ENCODE data around the gene CPNE6. TPM values are rescaled to one million over a fixed set of nuclear protein-coding genes. Genes with fewer than 3 reads are reported as not detected.

The CPNE6 gene
- total and polyA plus RNA-seq, 7 donors = 0.06 TPM; not detected in 6

DNA sequence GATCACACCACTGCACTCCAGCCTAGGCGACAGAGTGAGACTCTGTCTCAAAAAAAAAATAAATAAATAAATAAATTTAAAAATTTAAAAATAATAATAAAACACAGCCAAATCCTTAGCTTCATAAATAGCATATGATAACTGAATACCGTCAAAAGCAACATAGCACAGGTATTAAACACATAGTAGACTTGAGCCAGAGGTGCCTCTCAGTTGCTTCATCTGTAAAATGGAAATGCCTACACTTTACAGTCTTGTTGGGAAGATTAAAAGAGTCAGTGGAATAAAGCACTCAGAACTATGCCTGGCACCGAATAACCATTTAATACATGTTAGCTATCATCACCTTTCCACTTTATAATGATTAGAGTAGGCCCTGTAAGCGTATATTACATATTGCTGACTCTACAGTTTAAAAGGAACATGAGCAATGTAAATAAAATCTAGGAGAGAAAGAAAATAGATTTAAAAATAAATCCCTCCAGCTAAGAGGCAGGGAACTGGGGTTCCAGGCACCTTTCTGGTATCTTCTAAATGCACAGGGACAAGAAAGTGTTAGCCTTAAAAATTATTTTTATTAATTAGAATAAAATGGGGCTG, 35.4 kb downstream of the CPNE6 start:
- H3K27me3 ChIP-seq (ENCODE audit: insufficient read depth in 3 of 3, low read length in 2 of 3) = no peaks in the 10 kb centered on the region
- no peak overlapping the region for H3K27ac ChIP-seq
- DNase-seq (no peak), ATAC-seq (no peak)
- H3K9me3 ChIP-seq = no peaks in the 10 kb centered on the region
- 87 to 93% (median 90%) methylated on average over 4 of the region's 4 CpGs for WGBS, 3 donors
- intact Hi-C loops (cut with DNase I) = loop anchor here in 1 of 2 donors (5.0 kb wide), 1 partner anchor 94 kb away; no protein-coding TSS in a partner anchor
- TF ChIP-seq, protein P1, sequence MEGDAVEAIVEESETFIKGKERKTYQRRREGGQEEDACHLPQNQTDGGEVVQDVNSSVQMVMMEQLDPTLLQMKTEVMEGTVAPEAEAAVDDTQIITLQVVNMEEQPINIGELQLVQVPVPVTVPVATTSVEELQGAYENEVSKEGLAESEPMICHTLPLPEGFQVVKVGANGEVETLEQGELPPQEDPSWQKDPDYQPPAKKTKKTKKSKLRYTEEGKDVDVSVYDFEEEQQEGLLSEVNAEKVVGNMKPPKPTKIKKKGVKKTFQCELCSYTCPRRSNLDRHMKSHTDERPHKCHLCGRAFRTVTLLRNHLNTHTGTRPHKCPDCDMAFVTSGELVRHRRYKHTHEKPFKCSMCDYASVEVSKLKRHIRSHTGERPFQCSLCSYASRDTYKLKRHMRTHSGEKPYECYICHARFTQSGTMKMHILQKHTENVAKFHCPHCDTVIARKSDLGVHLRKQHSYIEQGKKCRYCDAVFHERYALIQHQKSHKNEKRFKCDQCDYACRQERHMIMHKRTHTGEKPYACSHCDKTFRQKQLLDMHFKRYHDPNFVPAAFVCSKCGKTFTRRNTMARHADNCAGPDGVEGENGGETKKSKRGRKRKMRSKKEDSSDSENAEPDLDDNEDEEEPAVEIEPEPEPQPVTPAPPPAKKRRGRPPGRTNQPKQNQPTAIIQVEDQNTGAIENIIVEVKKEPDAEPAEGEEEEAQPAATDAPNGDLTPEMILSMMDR (IDR thresholded peaks at IDR 0.05) = no peak
- H3K36me3 ChIP-seq (ENCODE audit: insufficient read depth in 1 of 2, low read depth in 1 of 2) = peaks cover 0 to 3% of the 10 kb centered on the region in 2 donors
- H3K4me3 ChIP-seq = no peak overlapping the region
- H3K4me1 ChIP-seq = peaks cover 9% of the 10 kb centered on the region

DNA sequence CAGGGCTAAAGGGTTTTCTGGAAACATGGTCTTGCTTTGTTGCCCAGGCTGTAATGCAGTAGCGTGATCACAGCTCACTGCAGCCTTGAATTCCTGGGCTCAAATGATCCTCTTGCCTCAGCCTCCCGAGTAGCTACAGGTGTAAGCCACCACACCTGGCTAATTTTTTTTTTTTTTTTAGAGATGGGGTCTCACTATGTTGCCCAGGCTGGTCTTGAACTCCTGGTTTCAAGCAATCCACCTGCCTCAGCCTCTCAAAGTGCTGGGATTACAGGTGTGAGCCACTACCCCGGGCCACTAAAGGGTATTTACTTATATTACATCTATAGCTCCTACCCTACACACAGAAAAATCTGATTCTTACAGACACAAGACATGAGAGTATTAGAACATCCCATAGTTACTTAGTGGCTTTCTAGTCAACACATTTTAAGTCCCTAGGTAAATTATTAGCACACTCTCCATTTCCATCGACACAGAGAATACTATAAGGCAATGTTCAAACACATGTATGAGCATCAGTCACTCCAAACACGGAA, 37.0 kb downstream of the CPNE6 start:
- Histone ChIP-seq H3K36me3 (ENCODE audit: insufficient read depth in 1 of 2, low read depth in 1 of 2) (peaks cover 0 to under 1% of the 10 kb centered on the region in 2 donors), H3K4me1 (peaks cover 9% of the 10 kb centered on the region), H3K9me3 (no peaks in the 10 kb centered on the region), H3K27me3 (ENCODE audit: insufficient read depth in 3 of 3, low read length in 2 of 3) (no peaks in the 10 kb centered on the region), H3K27ac (no peak overlapping the region), H3K4me3 (no peak overlapping the region)
- intact Hi-C loops (cut with DNase I) = loop anchor here (1.0 to 5.0 kb wide), 4 partner anchors 14 to 96 kb away; partner anchors contain the start of genes IRF9 (in 1 of the 2) and PCK2 (in 1 of the 2)
- DNase-seq = no peak
- WGBS, 3 donors = 45 to 47% (median 47%) methylated on average over 5 of the region's 5 CpGs
- ATAC-seq = no peak
- TF ChIP-seq, protein P1 (IDR thresholded peaks at IDR 0.05) = no peak

DNA sequence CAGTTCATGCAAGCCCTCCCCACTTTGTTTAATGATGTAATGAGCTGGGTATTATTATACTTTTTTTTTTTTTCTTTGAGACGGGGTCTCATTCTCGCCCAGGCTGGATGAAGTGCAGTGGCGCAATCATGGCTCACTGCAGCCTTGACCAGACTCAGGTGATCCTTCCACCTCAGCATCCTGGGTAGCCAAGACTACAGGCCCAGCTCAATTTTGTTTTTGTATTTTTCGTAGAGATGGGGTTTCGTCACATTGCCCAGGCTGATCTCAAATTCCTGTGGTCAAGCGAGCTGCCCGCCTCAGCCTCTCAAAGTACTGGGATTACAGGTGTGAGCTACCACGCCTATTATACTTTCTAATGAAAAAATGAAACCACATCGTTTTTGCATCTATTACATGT, 38.7 kb downstream of the CPNE6 start:
- H3K9me3 ChIP-seq = no peaks in the 10 kb centered on the region
- 80 to 85% (median 80%) methylated on average over 9 of the region's 9 CpGs for WGBS, 3 donors
- H3K4me3 ChIP-seq = no peak overlapping the region
- H3K36me3 ChIP-seq (ENCODE audit: insufficient read depth in 1 of 2, low read depth in 1 of 2) = no peaks in the 10 kb centered on the region
- TF ChIP-seq, protein P1 (IDR thresholded peaks at IDR 0.05) = no peak
- H3K27me3 ChIP-seq (ENCODE audit: insufficient read depth in 3 of 3, low read length in 2 of 3) = no peaks in the 10 kb centered on the region
- DNase-seq (no peak), ATAC-seq (no peak)
- H3K4me1 ChIP-seq = peaks cover 9% of the 10 kb centered on the region
- H3K27ac ChIP-seq = no peak overlapping the region
- intact Hi-C loops (cut with DNase I) = loop anchor here (5.0 kb wide), 1 partner anchor 37 kb away; the partner anchor contains the start of genes PSME2 (in 2 of the 2) and RNF31 (in 2 of the 2)

DNA sequence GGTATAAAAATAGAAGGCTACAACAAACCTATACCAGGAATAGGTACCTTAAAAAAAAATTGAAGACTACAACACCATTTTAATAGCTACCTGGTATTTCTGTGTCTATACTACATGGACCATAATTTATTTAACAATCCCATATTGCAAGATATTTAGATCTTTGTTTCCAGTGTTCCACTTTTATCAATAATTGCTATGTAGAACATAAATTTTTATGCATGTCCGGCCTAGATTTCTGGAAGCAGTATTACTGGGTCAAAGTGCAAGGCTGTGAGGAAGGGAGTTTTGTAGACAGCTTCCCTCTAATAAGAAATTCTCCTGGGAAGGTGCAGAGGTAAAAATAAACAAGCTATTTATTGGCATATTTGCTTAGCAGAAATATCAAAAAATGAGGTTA, 39.2 kb downstream of the CPNE6 start:
- Histone ChIP-seq H3K4me1 (peaks cover 10% of the 10 kb centered on the region), H3K4me3 (no peak overlapping the region), H3K9me3 (no peaks in the 10 kb centered on the region), H3K36me3 (ENCODE audit: insufficient read depth in 1 of 2, low read depth in 1 of 2) (no peaks in the 10 kb centered on the region), H3K27me3 (ENCODE audit: insufficient read depth in 3 of 3, low read length in 2 of 3) (no peaks in the 10 kb centered on the region), H3K27ac (no peak overlapping the region)
- WGBS, 3 donors = 63 to 80% (median 71%) methylated on average over 1 of the region's 1 CpG
- DNase-seq (no peak), ATAC-seq (no peak)
- TF ChIP-seq, protein P1 (IDR thresholded peaks at IDR 0.05) = no peak
- intact Hi-C loops (cut with DNase I) = loop anchor here (5.0 kb wide), 1 partner anchor 37 kb away; the partner anchor contains the start of genes PSME2 (in 2 of the 2) and RNF31 (in 2 of the 2)

All from psoas muscle (tissue), 8 donors.